ENCODE data around the gene TGFBR3. TPM values are rescaled to one million over a fixed set of nuclear protein-coding genes. Genes with fewer than 3 reads are reported as not detected.

Gene TGFBR3
- total and polyA plus RNA-seq, 9 of the 15 experiments (the other 6 are each of a cell fraction or from before 2014, with no cell fraction given), result 3.6 to 32.4 (median 15.6) TPM

- TF ChIP-seq GABPB2 (CRISPR knock-in tag; conservative IDR thresholded peaks at IDR 0.05) (no peak), PTRF (tag; IDR thresholded peaks at IDR 0.05) (no peak), ZNF695 (CRISPR knock-in tag; IDR thresholded peaks at IDR 0.05) (no peak), ZNF146 (CRISPR knock-in tag; IDR thresholded peaks at IDR 0.05; ENCODE audit: unreplicated experiment) (no peak)
These were observed 80.6 kb downstream of the TGFBR3 start (continued) for GRCh38 chr1:91805311-91805801.

- H2AFZ ChIP-seq (ENCODE audit: low read depth, low read length), result 0 out of 2 replicates have a peak overlapping the region, but pooled peaks have one; percentile 60
- H3K79me2 ChIP-seq (ENCODE audit: control insufficient read depth, insufficient read depth, low read length), result peaks cover 12% of the 10 kb centered on the region; the same call in 1 of the 3 replicates
- FAIRE-seq (no peak), ATAC-seq (peak; percentile 92), DNase-seq (ENCODE audit: extremely low read depth in 1 of 4, low spot score in 3 of 4) (peak; percentile 66 to 91 (median 70))
- 4% methylated on average over 13 of the region's 13 CpGs for WGBS (ENCODE audit: insufficient coverage, low coverage, missing lambda C conversion rate)
- H3K36me3 ChIP-seq (ENCODE audit: control insufficient read depth, insufficient read depth, low read length), result no peaks in the 10 kb centered on the region; the same call in 2 of the 3 replicates
- no peaks in the 10 kb centered on the region for H3K27me3 ChIP-seq (ENCODE audit: control insufficient read depth in 2 of 2, insufficient read depth in 2 of 2, low read length in 2 of 2)
- in situ Hi-C loops (cut with MboI), result no loop called here
- POLR2A ChIA-PET, result interaction anchor here (0.8 to 1.3 kb wide), 2 partner anchors 43 to 71 kb away, joined by 3 to 4 read pairs; no protein-coding TSS in a partner anchor
- H3K4me2 ChIP-seq (ENCODE audit: insufficient read depth, low read length), result peak overlapping the region; percentile 68
- CTCF ChIA-PET (ENCODE audit: low intra/inter-chr PET ratio), result no interaction called here
- no peak overlapping the region for H3K4me3 ChIP-seq
- peak overlapping the region; percentile 40 to 74; a peak in 2 of 4 replicates for H3K9ac ChIP-seq (ENCODE audit: insufficient read depth in 1 of 2, low read depth in 2 of 2, low read length in 2 of 2)
- H4K20me1 ChIP-seq (replicated peaks; ENCODE audit: control insufficient read depth, insufficient read depth, low read length), result peaks cover 18% of the 10 kb centered on the region
- peak overlapping the region; percentile 60; the same call in 2 of the 3 replicates for H3K27ac ChIP-seq (ENCODE audit: extremely low read depth, low read depth, low read length)
- intact Hi-C loops (cut with micrococcal nuclease), result loop anchor here (1.0 to 5.0 kb wide), 6 partner anchors 72 to 248 kb away; partner anchors contain the start of gene TGFBR3
- H3K9me1 ChIP-seq (ENCODE audit: control insufficient read depth, insufficient read depth, low read length), result no peaks in the 10 kb centered on the region
- peaks cover 25 to 29% of the 10 kb centered on the region in 2 experiments for H3K4me1 ChIP-seq (replicated peaks in 1 of 2; ENCODE audit: control insufficient read depth in 2 of 2, insufficient read depth in 2 of 2, low read length in 2 of 2)
- H3K9me3 ChIP-seq (replicated peaks; ENCODE audit: control insufficient read depth, insufficient read depth, low read depth, low read length), result no peaks in the 10 kb centered on the region
- BruUV-seq (replicated peaks), result no TSS peak
- TF ChIP-seq SMARCC2 (IDR thresholded peaks at IDR 0.05; ENCODE audit: low read depth) (peak; percentile 83; the same call in 1 of the 2 replicates), MITF (IDR thresholded peaks at IDR 0.05) (peak; percentile 42), ZNF592 (IDR thresholded peaks at IDR 0.05) (peak; percentile 52; the same call in 1 of the 2 replicates), HMBOX1 (IDR thresholded peaks at IDR 0.05) (peak; percentile 67; the same call in 1 of the 2 replicates), CEBPG (CRISPR knock-in tag; IDR thresholded peaks at IDR 0.05) (peak; percentile 85), CEBPG (tag; conservative IDR thresholded peaks at IDR 0.05 in 1 of 2, IDR thresholded peaks at IDR 0.05 in 1 of 2) (peak; percentile 57 to 92), ZBTB9 (CRISPR knock-in tag; IDR thresholded peaks at IDR 0.05) (0 out of 2 replicates have a peak, but pooled peaks have one; percentile 78)
These were observed 81.4 kb downstream of the TGFBR3 start for GRCh38 chr1:91804546-91805023.
